Chondrocyte (in vitro differentiated cells): ENCODE measurements around the gene PMEL. TPM values are rescaled to one million over a fixed set of nuclear protein-coding genes. Genes with fewer than 3 reads are reported as not detected.

ENCODE experiments used
- DNase-seq: peaks from one replicate; pipeline ENCODE4 v3.0.0; 2021; ENCODE audit warnings: mixed read lengths, low spot score
- H3K27ac Mint-ChIP-seq: one replicate; pipeline ENCODE4 v1.8.0; 2021; ENCODE audit warnings: mild to moderate bottlenecking, moderate library complexity, mixed read lengths; ENCODE audit not compliant: unreplicated experiment
- H3K27me3 Mint-ChIP-seq: 2 replicates; pipeline ENCODE4 v1.8.0; 2021; ENCODE audit warnings: low read depth, mixed read lengths
- H3K36me3 Mint-ChIP-seq: 2 replicates; pipeline ENCODE4 v1.8.0; 2021; ENCODE audit warnings: low read depth, mixed read lengths
- H3K4me1 Mint-ChIP-seq: 2 replicates; pipeline ENCODE4 v1.8.0; 2021; ENCODE audit warnings: low read depth, mild to moderate bottlenecking, mixed read lengths
- H3K4me3 Mint-ChIP-seq: one replicate; pipeline ENCODE4 v1.8.0; 2021; ENCODE audit warnings: mild to moderate bottlenecking, moderate library complexity, mixed read lengths; ENCODE audit not compliant: unreplicated experiment
- H3K9me3 Mint-ChIP-seq: 2 replicates; pipeline ENCODE4 v1.8.0; 2021; ENCODE audit warnings: low read depth, mixed read lengths
- CTCF ChIP-seq: fragments of 200-600 bp; sonication (generic); IDR thresholded peaks from 2 replicates; pipeline ENCODE4 v1.5.0; 2021; ENCODE audit warnings: antibody characterized with exemption, mild to moderate bottlenecking, moderate library complexity
- total RNA-seq: library from RNA; stranded (reverse); gene quantifications from 3 replicates; pipeline ENCODE4 v1.2.1, GENCODE V29; 2021

Gene PMEL
- total RNA-seq, 1 donor from 2014 or later: 0.45 TPM

DNA sequence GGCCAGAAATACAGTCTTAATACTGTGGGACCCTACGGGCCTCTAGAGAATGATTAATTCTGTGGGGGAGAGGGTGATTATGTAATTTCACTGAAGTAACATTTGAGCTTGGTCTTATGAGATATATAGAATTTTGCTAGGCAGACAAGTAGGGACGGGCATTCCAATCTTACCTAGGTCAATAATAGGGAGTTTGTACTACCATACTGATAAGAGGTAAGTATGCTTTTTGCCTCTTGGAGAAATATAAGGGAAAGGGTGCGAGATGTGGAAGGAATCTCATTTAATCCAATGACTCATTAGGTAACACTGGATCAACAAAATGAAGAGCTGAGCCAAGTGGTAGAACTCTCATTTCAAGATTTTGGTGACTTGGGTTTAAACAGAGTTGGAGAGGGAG, 13.2 kb upstream of the PMEL start:
- DNase-seq: no peak
- Mint-ChIP-seq H3K9me3 (no peaks in the 10 kb centered on the region), H3K4me1 (peaks cover 24% of the 10 kb centered on the region), H3K4me3 (no peak overlapping the region), H3K36me3 (peaks cover 22% of the 10 kb centered on the region), H3K27me3 (no peaks in the 10 kb centered on the region), H3K27ac (no peak overlapping the region)
- no peak for TF ChIP-seq CTCF

- Mint-ChIP-seq H3K27me3 (no peaks in the 10 kb centered on the region), H3K4me3 (no peak overlapping the region), H3K9me3 (no peaks in the 10 kb centered on the region), H3K4me1 (peaks cover 24% of the 10 kb centered on the region), H3K27ac (no peak overlapping the region), H3K36me3 (peaks cover 18% of the 10 kb centered on the region)
- TF ChIP-seq CTCF: no peak
- DNase-seq: no peak
Observed at GRCh38 chr12:55978393-55978792, 12.6 kb upstream of the PMEL start.

DNA sequence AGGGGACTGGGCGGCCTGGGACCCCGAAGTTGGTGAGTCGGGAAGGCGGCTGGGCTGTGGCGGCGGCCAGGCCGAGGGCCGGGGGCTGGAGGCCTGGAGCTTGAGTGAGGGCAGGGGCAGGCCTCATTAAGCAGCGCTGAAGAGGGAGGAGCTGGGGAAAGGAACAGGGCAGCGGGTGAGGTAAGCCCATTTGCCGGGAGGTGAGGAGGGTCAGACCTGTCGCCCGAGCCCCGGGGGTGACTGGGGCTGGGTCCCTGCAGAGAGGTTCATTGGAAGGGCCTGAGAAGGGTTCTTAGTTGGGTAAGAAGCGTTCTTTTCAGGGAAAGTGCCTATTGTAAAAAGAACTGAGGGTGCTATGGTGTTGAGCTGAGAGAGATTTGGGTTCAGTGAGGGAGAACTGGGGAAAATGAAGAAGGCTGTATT, 8.5 kb upstream of the PMEL start:
- peaks cover 8% of the 10 kb centered on the region for H3K36me3 Mint-ChIP-seq
- H3K4me3 Mint-ChIP-seq: no peak overlapping the region
- H3K27ac Mint-ChIP-seq: no peak overlapping the region
- peaks cover 19% of the 10 kb centered on the region for H3K4me1 Mint-ChIP-seq
- no peak for TF ChIP-seq CTCF
- no peaks in the 10 kb centered on the region for H3K27me3 Mint-ChIP-seq
- no peaks in the 10 kb centered on the region for H3K9me3 Mint-ChIP-seq
- peak; percentile 91 for DNase-seq

DNA sequence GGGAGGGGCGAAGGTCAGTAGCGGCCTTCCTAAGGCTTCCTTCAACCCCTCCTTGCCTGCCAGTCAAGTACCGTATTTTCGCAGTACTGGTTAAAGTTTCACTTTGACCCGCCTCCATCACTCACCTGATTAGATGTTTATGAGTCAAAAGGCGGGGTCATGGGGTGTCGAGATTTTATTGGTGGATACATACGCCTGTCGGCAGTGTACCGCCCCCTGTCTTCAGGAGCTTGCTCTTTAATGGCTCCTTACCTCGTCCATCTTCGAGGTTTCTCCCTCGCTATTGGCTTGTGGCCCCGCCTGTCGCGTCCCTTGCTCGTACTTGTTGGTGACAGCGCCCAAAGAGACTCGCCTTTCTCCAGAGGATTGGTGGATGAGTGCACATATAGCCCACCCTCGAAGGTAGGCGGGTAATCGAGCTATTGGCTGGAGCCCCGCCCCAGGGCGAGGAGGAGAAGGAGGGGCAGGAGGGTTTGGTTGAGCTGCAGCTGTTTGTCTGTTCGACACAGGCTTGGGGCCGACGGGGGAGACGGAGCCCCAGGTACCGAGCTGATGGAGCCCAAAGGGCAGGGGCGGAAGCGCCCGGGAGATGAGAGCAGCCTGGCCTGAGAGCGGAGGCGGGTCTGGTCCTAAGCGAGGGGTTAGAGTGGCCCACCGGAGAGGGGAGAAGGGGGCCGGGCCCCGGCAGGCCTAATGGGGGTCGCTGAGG, 7.9 kb upstream of the PMEL start, which contains the start of gene RAB5B:
TSS of gene RAB5B (plus strand) at position 480 of the 709 bp plus-strand sequence. CDS start 12,883 bp downstream, outside the sequence.
- Mint-ChIP-seq H3K36me3 (peaks cover 4% of the 10 kb centered on the region), H3K9me3 (no peaks in the 10 kb centered on the region), H3K27ac (no peak within 1 kb of the TSS), H3K4me3 (no peak within 1 kb of the TSS), H3K27me3 (no peaks in the 10 kb centered on the region), H3K4me1 (peaks cover 16% of the 10 kb centered on the region)
- TF ChIP-seq CTCF: peak; percentile 8
- peak; percentile 100 for DNase-seq

- Mint-ChIP-seq H3K4me3 (no peak overlapping the region), H3K4me1 (peaks cover 15% of the 10 kb centered on the region), H3K27ac (no peak overlapping the region), H3K9me3 (no peaks in the 10 kb centered on the region), H3K27me3 (no peaks in the 10 kb centered on the region), H3K36me3 (peaks cover 1% of the 10 kb centered on the region)
- peak; percentile 24 for DNase-seq
- TF ChIP-seq CTCF: no peak
Observed at GRCh38 chr12:55972911-55973598, 7.2 kb upstream of the PMEL start.
